HUES6 (cell line): ENCODE results near the gene CTNNA1.
A peak's percentile ranks its signal among the peaks of the same experiment; 100 is the strongest.
"Not testable (repeated sequence)": the region's sequence is repeated elsewhere in the genome, so short reads cannot be mapped to it uniquely, and the experiment has no call there.

ENCODE experiments used
- H3K27ac ChIP-seq: 2 replicates; pipeline ENCODE4 v1.7.0; 2013; ENCODE audit warnings: low read depth, mild to moderate bottlenecking, low read length, inconsistent platforms
- H3K27me3 ChIP-seq: 2 replicates; pipeline ENCODE4 v1.6.1; 2013; ENCODE audit warnings: low read length; ENCODE audit not compliant: control insufficient read depth, insufficient read depth
- H3K36me3 ChIP-seq: 2 replicates; pipeline ENCODE4 v1.6.1; 2013; ENCODE audit warnings: low read length; ENCODE audit not compliant: control insufficient read depth, insufficient read depth
- H3K4me1 ChIP-seq: 2 replicates; pipeline ENCODE4 v1.6.1; 2013; ENCODE audit warnings: low read length; ENCODE audit not compliant: control insufficient read depth, insufficient read depth
- H3K4me3 ChIP-seq: 2 replicates; pipeline ENCODE4 v1.5.1; 2013; ENCODE audit warnings: low read depth, low read length
- H3K9ac ChIP-seq: one replicate; pipeline ENCODE4 v1.6.1; 2013; ENCODE audit warnings: mild to moderate bottlenecking, low read length
- H3K9me3 ChIP-seq: 2 replicates; pipeline ENCODE4 v1.6.1; 2013; ENCODE audit warnings: low read depth, low read length; ENCODE audit not compliant: control insufficient read depth, insufficient read depth

The CTNNA1 gene

DNA sequence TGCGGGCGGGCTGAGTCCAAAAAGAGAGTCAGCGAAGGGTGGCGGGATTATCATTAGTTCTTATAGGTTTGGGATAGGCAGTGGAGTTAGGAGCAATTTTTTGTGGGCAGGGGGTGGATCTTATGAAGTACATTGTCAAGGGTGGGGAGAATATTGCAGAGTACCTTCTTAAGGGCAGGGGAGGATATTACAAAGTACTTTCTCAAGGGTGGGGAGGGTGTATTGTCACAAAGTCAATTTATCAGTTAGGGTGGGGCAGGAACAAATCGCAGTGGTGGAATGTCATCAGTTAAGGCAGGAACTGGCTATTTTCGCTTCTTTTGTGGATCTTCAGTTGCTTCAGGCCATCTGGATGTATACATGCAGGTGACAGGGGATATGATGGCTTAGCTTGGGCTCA lies 81.6 kb downstream of the CTNNA1 start:
- H3K9me3 ChIP-seq, H3K4me3 ChIP-seq, H3K36me3 ChIP-seq, H3K27me3 ChIP-seq, H3K9ac ChIP-seq: not testable (repeated sequence)
- Histone ChIP-seq H3K27ac (peak overlapping the region; percentile 90), H3K4me1 (peaks cover 51% of the 10 kb centered on the region)

DNA sequence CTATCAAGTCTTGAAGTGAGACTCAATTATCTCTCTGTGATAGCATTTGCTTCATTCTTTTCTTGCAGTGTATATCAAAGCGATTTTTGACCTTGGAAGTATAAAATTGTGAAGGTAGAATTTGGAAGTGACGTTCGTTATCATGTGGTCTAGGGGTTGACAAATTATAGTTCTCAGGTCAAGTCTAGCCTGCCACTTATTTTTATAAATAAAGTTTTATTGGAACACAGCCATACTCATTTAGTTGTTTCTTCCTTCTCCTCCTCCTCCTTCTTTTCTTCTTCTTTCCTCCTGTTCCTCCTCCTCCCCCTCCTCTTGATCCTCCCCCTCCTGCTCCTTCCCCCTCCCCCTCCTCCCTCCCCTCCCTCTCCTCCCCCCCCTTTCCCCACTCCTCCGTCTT lies 83.9 kb downstream of the CTNNA1 start:
- no peaks in the 10 kb centered on the region for H3K9me3 ChIP-seq
- peaks cover 6% of the 10 kb centered on the region; the same call in 1 of the 2 replicates for H3K36me3 ChIP-seq
- H3K4me1 ChIP-seq = peaks cover 38% of the 10 kb centered on the region
- no peak overlapping the region for H3K9ac ChIP-seq
- H3K27ac ChIP-seq = no peak overlapping the region
- H3K27me3 ChIP-seq = no peaks in the 10 kb centered on the region
- H3K4me3 ChIP-seq = no peak overlapping the region

DNA sequence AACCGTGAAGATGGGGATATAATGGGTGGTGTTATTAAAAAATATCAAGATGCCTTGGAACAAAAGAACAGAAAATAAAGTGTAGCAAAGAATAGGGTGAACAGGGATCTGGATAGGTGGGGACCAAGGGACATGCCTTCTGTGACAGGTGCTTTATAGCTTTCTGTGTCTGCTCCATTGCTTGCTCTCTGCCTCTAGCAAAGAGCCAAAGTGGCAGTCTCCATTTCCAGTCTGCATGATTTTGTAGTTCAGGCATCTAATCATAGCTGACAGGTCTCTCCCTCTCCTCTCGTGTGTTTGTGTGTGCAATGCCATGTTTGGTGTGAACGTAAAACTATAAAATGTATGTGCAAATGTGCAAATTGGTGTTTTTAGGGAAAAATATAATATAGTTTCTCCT lies 86.9 kb downstream of the CTNNA1 start:
- H3K36me3 ChIP-seq = peaks cover 6% of the 10 kb centered on the region; the same call in 1 of the 2 replicates
- no peak overlapping the region for H3K9ac ChIP-seq
- no peaks in the 10 kb centered on the region for H3K9me3 ChIP-seq
- peaks cover 23% of the 10 kb centered on the region for H3K4me1 ChIP-seq
- H3K27ac ChIP-seq = no peak overlapping the region
- no peak overlapping the region for H3K4me3 ChIP-seq
- no peaks in the 10 kb centered on the region for H3K27me3 ChIP-seq

DNA sequence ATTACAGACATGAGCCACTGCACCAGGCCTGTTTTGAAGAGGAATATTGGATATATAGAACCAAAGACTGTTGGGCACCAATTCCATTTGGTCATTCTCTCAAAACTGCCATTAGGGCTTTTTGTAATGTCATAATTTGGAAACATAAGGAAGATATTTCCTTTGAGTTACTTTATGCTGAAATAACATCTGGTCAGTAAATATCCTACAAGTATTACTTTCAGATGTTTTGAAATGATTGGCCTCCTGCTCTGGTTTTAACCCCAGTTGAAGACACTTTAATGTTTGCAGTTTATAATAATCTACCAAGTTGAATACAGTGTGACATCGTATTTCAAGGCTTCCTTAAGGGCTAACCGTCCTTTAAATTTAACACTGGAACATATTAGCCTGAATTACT lies 88.3 kb downstream of the CTNNA1 start:
- H3K36me3 ChIP-seq = peaks cover 6% of the 10 kb centered on the region; the same call in 1 of the 2 replicates
- H3K9me3 ChIP-seq = no peaks in the 10 kb centered on the region
- no peak overlapping the region for H3K27ac ChIP-seq
- H3K27me3 ChIP-seq = no peaks in the 10 kb centered on the region
- no peak overlapping the region for H3K4me3 ChIP-seq
- peaks cover 20% of the 10 kb centered on the region for H3K4me1 ChIP-seq
- H3K9ac ChIP-seq = no peak overlapping the region

DNA sequence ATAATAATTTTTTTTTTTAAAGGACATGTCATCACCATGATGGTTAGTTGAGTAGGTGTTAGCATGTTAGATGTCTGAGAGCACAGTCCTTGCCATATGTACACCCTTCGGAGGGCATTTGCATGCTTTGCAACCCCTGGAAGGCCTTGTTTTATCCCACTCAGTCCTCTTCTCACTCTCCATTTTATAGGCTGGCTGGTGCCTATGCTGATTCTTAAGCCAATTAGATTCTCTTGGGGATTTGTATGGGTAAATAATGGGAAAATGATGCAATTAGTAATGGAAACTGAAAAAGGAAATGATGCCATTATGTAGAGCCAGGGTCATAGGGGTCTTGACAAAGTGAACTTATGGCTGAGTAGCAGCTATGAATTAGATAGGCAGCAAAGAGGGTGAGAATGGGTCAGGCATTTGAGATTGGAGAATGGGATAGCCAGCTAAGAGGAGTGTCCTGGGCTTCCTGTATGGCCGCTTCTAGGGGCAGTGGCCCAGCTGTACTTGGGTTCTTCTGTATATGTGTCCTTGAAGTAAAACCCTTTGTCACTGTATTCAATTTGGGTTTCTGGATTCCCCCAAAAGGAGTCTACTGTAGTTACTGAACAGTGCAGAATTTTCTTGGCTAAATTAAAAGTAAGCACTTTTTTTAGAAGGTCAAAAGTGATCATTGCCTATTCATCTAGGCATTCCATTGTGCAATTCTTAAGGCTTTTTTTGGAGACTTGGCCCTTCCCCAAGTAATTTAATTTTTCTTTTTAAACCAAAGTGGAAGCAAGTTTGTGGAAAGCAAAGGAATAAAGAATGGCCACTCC lies 90.3 kb downstream of the CTNNA1 start:
- H3K36me3 ChIP-seq = peaks cover 6% of the 10 kb centered on the region; the same call in 1 of the 2 replicates
- H3K4me1 ChIP-seq = peaks cover 24% of the 10 kb centered on the region
- H3K9me3 ChIP-seq = no peaks in the 10 kb centered on the region
- H3K27ac ChIP-seq = no peak overlapping the region
- H3K27me3 ChIP-seq = no peaks in the 10 kb centered on the region
- H3K9ac ChIP-seq = no peak overlapping the region
- H3K4me3 ChIP-seq = no peak overlapping the region

DNA sequence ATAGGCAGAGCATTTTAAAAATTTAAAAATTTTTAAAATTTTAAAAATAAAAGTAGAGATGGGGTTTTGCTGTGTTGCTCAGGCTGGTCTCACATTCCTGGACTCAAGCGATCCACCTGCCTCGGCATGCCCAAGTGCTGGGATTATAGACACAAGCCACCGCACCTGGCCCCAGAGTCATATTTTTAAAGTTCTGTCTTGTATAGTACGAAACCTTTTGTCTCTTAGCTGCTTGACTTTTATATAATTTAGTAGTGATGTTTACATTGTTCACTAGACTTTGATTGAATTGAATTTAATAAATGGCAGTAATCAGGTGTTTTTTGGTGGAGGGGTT lies 90.9 kb downstream of the CTNNA1 start:
- Histone ChIP-seq H3K4me1 (peaks cover 28% of the 10 kb centered on the region), H3K27me3 (no peaks in the 10 kb centered on the region), H3K9me3 (no peaks in the 10 kb centered on the region), H3K9ac (no peak overlapping the region), H3K4me3 (no peak overlapping the region), H3K27ac (no peak overlapping the region), H3K36me3 (peaks cover 6% of the 10 kb centered on the region; the same call in 1 of the 2 replicates)

DNA sequence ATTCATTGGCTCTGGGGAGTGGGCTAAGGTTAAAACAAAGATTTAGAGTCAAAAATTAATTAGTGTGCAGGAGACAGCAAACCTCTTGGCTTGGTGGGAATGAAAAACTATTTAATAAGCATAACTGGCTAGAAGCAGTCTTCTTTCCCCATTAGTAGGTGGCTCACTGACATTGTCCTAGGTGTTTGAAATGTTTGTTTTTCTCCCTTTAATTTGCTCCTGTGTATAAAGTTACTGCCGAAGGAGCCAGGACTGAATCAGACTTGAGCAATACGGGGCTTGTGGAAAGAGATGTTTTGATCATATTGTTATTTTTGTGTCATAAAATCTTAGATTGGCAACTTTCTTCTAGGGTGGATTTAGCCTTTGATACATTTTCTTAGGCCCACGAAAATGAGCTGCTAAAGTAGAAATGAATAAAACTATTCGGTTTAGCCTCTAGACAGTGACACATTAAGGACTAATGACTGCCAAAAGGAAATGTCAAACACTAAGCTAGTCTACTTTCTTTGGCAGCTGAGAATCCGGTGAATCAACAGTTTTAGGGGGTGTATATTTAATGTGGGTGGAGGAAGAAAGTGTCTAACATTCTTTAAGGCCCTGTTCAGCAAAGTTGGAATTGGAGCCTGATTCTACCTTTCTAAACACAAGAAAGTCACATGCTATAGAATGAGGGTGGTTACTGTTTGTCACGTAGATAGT lies 91.7 kb downstream of the CTNNA1 start:
- no peaks in the 10 kb centered on the region for H3K27me3 ChIP-seq
- H3K4me1 ChIP-seq = peaks cover 36% of the 10 kb centered on the region
- H3K4me3 ChIP-seq = no peak overlapping the region
- no peak overlapping the region for H3K27ac ChIP-seq
- H3K36me3 ChIP-seq = peaks cover 6% of the 10 kb centered on the region; the same call in 1 of the 2 replicates
- no peaks in the 10 kb centered on the region for H3K9me3 ChIP-seq
- H3K9ac ChIP-seq = no peak overlapping the region

DNA sequence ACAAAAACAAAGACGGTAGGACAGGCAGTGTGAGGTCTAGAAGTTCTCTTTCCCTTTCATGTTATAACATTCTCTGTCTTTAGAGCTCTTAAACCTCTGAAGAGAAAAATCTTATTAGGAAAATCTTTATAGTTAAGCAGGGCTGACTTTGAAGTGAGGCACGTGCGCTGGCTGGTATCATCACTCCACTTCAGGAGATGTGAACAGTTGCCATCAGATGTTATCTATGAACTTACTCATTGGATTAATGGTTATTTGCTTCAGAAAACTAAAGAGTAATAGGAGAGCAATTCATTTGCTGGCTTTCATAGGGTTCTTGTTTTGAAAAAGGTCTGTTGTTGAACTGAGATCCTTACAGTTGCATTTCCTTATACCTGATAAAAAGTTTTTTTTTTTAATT lies 96.2 kb downstream of the CTNNA1 start:
- H3K9me3 ChIP-seq = no peaks in the 10 kb centered on the region
- H3K36me3 ChIP-seq = no peaks in the 10 kb centered on the region
- no peaks in the 10 kb centered on the region for H3K27me3 ChIP-seq
- H3K9ac ChIP-seq = no peak overlapping the region
- no peak overlapping the region for H3K4me3 ChIP-seq
- H3K27ac ChIP-seq = no peak overlapping the region
- peaks cover 38% of the 10 kb centered on the region for H3K4me1 ChIP-seq

DNA sequence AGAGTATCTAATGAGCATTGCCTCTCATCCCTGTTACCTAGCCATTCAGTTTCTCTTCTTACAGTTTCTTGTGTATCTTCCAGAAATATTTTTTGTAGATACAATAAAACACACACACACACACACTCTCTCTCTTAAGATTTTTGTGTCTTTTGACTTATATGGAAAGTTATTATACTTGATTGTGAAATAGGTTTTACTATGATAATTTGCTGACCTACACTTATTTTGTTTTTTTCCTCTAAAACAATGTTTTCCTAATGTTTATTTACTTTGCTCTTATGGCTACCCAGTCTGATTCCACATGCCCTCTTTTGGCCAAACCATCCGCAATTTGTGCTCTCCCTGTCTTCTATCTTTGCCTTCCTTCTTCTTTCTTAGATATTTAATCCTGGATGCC lies 96.7 kb downstream of the CTNNA1 start:
- no peak overlapping the region for H3K27ac ChIP-seq
- H3K9ac ChIP-seq = no peak overlapping the region
- no peaks in the 10 kb centered on the region for H3K27me3 ChIP-seq
- H3K36me3 ChIP-seq = peaks cover 2% of the 10 kb centered on the region; the same call in 1 of the 2 replicates
- no peaks in the 10 kb centered on the region for H3K9me3 ChIP-seq
- peaks cover 38% of the 10 kb centered on the region for H3K4me1 ChIP-seq
- no peak overlapping the region for H3K4me3 ChIP-seq

DNA sequence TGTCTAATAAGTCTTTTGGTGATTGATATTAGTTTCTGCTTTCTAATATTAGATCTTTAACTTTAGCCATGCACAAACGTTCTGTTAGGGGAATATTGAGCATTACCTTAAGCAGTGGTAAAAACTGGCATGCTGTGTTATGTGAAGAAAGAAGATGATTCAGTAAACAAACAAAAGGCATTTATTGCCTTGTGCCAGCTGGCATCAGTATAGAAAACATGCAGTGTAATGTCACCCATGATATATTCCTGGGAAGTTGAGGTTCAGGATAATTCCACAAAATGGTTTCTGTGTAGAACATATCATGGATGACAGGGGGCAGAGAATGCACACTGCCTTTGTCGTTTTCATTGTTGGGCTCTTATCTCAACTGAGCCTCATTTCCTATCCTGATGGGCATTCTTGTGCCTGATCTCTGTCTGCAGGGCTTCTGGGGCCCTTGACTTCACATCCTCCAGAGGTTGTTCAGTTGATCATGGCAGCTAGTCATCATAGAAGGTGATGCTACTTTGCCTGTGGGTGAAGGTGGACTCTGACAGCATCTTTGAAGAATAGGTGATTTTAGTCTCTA lies 97.7 kb downstream of the CTNNA1 start:
- Histone ChIP-seq H3K9me3 (no peaks in the 10 kb centered on the region), H3K27me3 (no peaks in the 10 kb centered on the region), H3K36me3 (peaks cover 2% of the 10 kb centered on the region; the same call in 1 of the 2 replicates), H3K4me1 (peaks cover 35% of the 10 kb centered on the region), H3K27ac (no peak overlapping the region), H3K9ac (no peak overlapping the region), H3K4me3 (no peak overlapping the region)

DNA sequence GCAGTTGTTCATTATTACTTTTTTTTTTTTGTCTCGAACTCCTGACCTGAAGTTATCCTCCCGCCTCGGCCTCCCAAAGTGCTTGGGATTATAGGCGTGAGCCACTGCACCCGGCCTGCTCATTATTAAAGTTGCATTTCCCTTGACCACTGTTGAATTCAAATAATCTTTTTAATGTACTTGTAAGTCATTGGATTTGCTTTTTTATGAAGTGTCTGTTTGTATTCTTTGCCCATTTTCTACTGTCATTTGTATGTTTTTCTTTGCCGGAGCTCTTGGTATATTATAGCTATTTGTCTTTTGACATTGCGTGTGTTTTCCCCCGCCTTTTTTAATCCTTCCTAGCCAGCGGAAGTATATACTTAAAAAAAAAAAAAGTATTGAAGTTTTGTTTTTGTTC lies 99.9 kb downstream of the CTNNA1 start:
- Histone ChIP-seq H3K27ac (no peak overlapping the region), H3K27me3 (no peaks in the 10 kb centered on the region), H3K9me3 (no peaks in the 10 kb centered on the region), H3K36me3 (peaks cover 2% of the 10 kb centered on the region; the same call in 1 of the 2 replicates), H3K4me1 (peaks cover 29% of the 10 kb centered on the region), H3K4me3 (no peak overlapping the region), H3K9ac (no peak overlapping the region)
